GM12875 (cell line): ENCODE data around the gene METTL25.

ENCODE experiments used
- H3K4me3 ChIP-seq: one replicate; pipeline ENCODE4 v1.5.1; 2011; ENCODE audit warnings: low read depth, low read length, control low read depth
- CTCF ChIP-seq: IDR thresholded peaks from 2 replicates; pipeline ENCODE4 v1.5.1; 2011; ENCODE audit warnings: low read depth, mild to moderate bottlenecking, control low read depth, inconsistent platforms, low read length, moderate library complexity, borderline replicate concordance; ENCODE audit not compliant: insufficient read depth

The METTL25 gene

GRCh38 chr12:82437744-82438143 lies 79.4 kb downstream of the METTL25 start:
- no peak for TF ChIP-seq CTCF
- H3K4me3 ChIP-seq: no peak overlapping the region

- no peak overlapping the region for H3K4me3 ChIP-seq
- TF ChIP-seq CTCF: no peak
Observed at GRCh38 chr12:82438356-82438755, 80.0 kb downstream of the METTL25 start.

- H3K4me3 ChIP-seq: no peak overlapping the region
- no peak for TF ChIP-seq CTCF
Observed at GRCh38 chr12:82440885-82441284, 82.6 kb downstream of the METTL25 start.

DNA sequence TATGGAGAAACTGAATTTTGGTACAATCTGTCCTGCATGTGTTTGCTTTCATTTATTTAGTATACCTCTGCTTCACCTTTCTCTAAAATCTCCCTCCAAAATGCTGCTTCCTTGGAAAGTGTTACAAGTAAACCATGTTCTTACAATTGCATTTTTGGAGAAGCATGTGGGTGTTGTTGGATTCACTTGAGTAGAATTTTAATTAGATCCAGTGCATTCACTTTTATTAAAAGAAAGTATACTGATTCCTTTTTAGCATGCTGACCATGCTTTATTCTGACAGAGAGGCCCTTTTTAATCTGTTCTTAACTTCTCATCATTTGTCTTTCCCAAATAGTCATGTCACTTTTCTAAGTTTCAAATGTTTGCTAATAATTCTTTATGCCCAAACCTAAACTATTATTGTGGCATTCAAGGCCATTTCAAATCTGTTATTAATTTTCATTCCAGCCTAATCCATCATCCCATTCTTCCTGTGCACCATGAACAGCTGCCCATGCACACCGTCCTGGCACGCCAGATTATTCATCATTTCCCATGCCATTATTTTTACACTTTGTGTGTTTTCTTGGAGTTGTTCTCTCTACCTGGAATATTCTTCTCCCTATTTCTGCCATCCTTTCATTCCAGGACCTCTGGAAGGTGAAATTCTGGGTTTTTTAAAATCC lies 90.7 kb downstream of the METTL25 start:
- no peak overlapping the region for H3K4me3 ChIP-seq
- TF ChIP-seq CTCF: no peak

DNA sequence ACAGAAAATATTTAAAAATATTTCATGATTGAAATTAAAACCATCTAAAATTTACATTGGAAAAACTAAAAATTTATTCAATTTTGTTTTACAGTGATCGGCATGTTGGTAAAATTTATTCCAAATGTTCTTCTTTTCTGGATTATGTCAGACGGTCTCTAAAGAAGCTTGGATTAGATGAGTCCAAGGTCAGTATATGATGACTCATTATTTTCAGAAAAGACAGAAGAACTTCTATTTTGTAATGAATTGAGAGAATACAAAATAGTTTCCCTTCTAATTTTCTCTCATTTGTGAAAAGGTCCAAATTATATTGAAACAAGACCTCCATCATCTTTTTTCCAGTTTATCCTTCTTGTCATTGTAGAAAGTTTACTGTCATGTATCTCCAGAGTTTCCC lies 98.3 kb downstream of the METTL25 start:
- no peak overlapping the region for H3K4me3 ChIP-seq
- no peak for TF ChIP-seq CTCF

GRCh38 chr12:82458101-82458500 lies 99.8 kb downstream of the METTL25 start:
- TF ChIP-seq CTCF: no peak
- H3K4me3 ChIP-seq: no peak overlapping the region

GRCh38 chr12:82461393-82461792 lies 103.1 kb downstream of the METTL25 start:
- TF ChIP-seq CTCF: no peak

More at GRCh38 chr12:82461393-82461792, 103.1 kb downstream of the METTL25 start:
- H3K4me3 ChIP-seq: no peak overlapping the region
